HepG2 (cell line): ENCODE results near the gene SNRPD3. TPM values are rescaled to one million over a fixed set of nuclear protein-coding genes. Genes with fewer than 3 reads are reported as not detected.
A peak's percentile ranks its signal among the peaks of the same experiment; 100 is the strongest.

Source experiments
- ATAC-seq: fragments of 200-7000 bp; cut with Tn5 transposase; 3 replicates; pipeline ENCODE4 v1.9.1; 2020; ENCODE audit warnings: mild to moderate bottlenecking, moderate library complexity
- BruUV-seq: library from RNA; stranded (reverse); fragments of 400-500 nt; replicated peaks from 2 replicates; lab custom pipeline; 2021; lab: Mats Ljungman, UMichigan
- CTCF ChIA-PET: fragments of 300-600 bp; formaldehyde crosslinking; extraction: SDS; loops from one replicate; lab custom pipeline; 2021; ENCODE audit warnings: low total read pairs, inconsistent platforms, low intra/inter-chr PET ratio; lab: Yijun Ruan, JAX
- POLR2A ChIA-PET: fragments of 350-600 bp; sonication (Branson Sonifier 250); formaldehyde crosslinking; loops from one replicate; lab custom pipeline; 2020; ENCODE audit warnings: antibody characterized with exemption, inconsistent platforms; lab: Yijun Ruan, JAX
- DNase-seq: peaks from one replicate; pipeline ENCODE4 v3.0.0-alpha.2; 2015; ENCODE audit warnings: low spot score
- FAIRE-seq: peaks from 3 replicates; lab custom pipeline; 2011; peaks lifted over from hg19 to GRCh38; lab: Jason Lieb, UNC
- H2AFZ ChIP-seq: one replicate; pipeline ENCODE4 v1.6.1; 2011; ENCODE audit warnings: low read length, inconsistent platforms
- H3K27ac ChIP-seq: fragments of 300-600 bp; 3 replicates; pipeline ENCODE4 v1.8.0; 2011; ENCODE audit warnings: mixed run types, mild to moderate bottlenecking, mixed read lengths, low read length, inconsistent platforms; ENCODE audit not compliant: insufficient read depth; ENCODE audit errors: extremely low read length
- H3K27me3 ChIP-seq, 2 experiments: fragments of 200-600 bp in 1 of 2; 2 replicates in 1 of 2; 3 replicates in 1 of 2; pipeline versions ENCODE4 v1.6.0 to v1.8.0; 2011; ENCODE audit warnings: low read length in 2 of 2, mild to moderate bottlenecking in 2 of 2, moderate library complexity in 2 of 2, inconsistent platforms in 1 of 2; ENCODE audit not compliant: insufficient read depth in 2 of 2, control insufficient read depth in 1 of 2
- H3K36me3 ChIP-seq, 2 experiments: fragments of 200-600 bp in 1 of 2; replicated peaks in 1 of 2; 2 replicates in 1 of 2; 3 replicates in 1 of 2; pipeline versions ENCODE4 v1.5.1 to v1.8.0; 2011; ENCODE audit warnings: low read length in 2 of 2, inconsistent platforms in 1 of 2; ENCODE audit not compliant: insufficient read depth in 2 of 2, control insufficient read depth in 1 of 2
- H3K4me1 ChIP-seq: 2 replicates; pipeline ENCODE4 v1.5.1; 2012; ENCODE audit warnings: low read length, inconsistent platforms; ENCODE audit not compliant: insufficient read depth
- H3K4me2 ChIP-seq: 2 replicates; pipeline ENCODE4 v1.6.0; 2011; ENCODE audit warnings: low read depth, low read length, inconsistent platforms
- H3K4me3 ChIP-seq, 3 experiments: fragments of 200-600 bp in 1 of 3; sonication (generic), shearing (Covaris generic) in 1 of 3; replicated peaks in 1 of 3; 2 replicates each; pipeline ENCODE4 v1.5.1; 2011 to 2016; ENCODE audit warnings: low read length in 3 of 3, inconsistent platforms in 2 of 3, low read depth in 2 of 3, mild to moderate bottlenecking in 2 of 3, control low read depth in 1 of 3, mixed read lengths in 1 of 3; ENCODE audit not compliant: insufficient read depth in 1 of 3
- H3K79me2 ChIP-seq: one replicate; pipeline ENCODE4 v1.6.1; 2011; ENCODE audit warnings: low read length, inconsistent platforms; ENCODE audit not compliant: insufficient read depth
- H3K9ac ChIP-seq: 2 replicates; pipeline ENCODE4 v1.6.0; 2011; ENCODE audit warnings: mild to moderate bottlenecking, low read depth, low read length, inconsistent platforms; ENCODE audit not compliant: insufficient read depth
- H3K9me3 ChIP-seq: 2 replicates; pipeline ENCODE4 v1.5.1; 2012; ENCODE audit warnings: mild to moderate bottlenecking, low read length
- H4K20me1 ChIP-seq: 2 replicates; pipeline ENCODE4 v1.6.0; 2011; ENCODE audit warnings: inconsistent platforms, mild to moderate bottlenecking, low read length, moderate library complexity; ENCODE audit not compliant: insufficient read depth
- BCL6 ChIP-seq: IDR thresholded peaks from 2 replicates; pipeline ENCODE4 v1.6.1; 2016; ENCODE audit warnings: missing genetic modification reagents, missing compliant biosample characterization
- CC2D1A ChIP-seq: sonication (generic); formaldehyde crosslinking; IDR thresholded peaks from 2 replicates; pipeline ENCODE4 v1.8.1; 2023; ENCODE audit warnings: mild to moderate bottlenecking, missing genetic modification reagents
- JUNB ChIP-seq: sonication (generic); formaldehyde crosslinking; IDR thresholded peaks from 2 replicates; pipeline ENCODE4 v1.8.0; 2022; ENCODE audit warnings: missing genetic modification reagents, mild to moderate bottlenecking, borderline replicate concordance
- MAFG ChIP-seq: sonication (generic); formaldehyde crosslinking; IDR thresholded peaks from 2 replicates; pipeline ENCODE4 v1.5.1; 2020; ENCODE audit warnings: mild to moderate bottlenecking, missing genetic modification reagents
- RORA ChIP-seq: sonication (generic); formaldehyde crosslinking; IDR thresholded peaks from 2 replicates; pipeline ENCODE4 v1.5.0; 2020; ENCODE audit warnings: mild to moderate bottlenecking, missing genetic modification reagents, moderate library complexity
- SMAD1 ChIP-seq: sonication (generic); formaldehyde crosslinking; IDR thresholded peaks from 2 replicates; pipeline ENCODE4 v1.4.0; 2020; ENCODE audit warnings: missing genetic modification reagents, low read depth, mild to moderate bottlenecking, borderline replicate concordance
- ZBTB4 ChIP-seq: sonication (generic); formaldehyde crosslinking; IDR thresholded peaks from 2 replicates; pipeline ENCODE4 v1.4.0; 2020; ENCODE audit warnings: missing genetic modification reagents, mild to moderate bottlenecking, borderline replicate concordance
- ZNF235 ChIP-seq: sonication (generic); formaldehyde crosslinking; IDR thresholded peaks from 2 replicates; pipeline ENCODE4 v1.8.1; 2023; ENCODE audit warnings: mild to moderate bottlenecking, missing genetic modification reagents, borderline replicate concordance
- ZNF292 ChIP-seq: sonication (generic); formaldehyde crosslinking; IDR thresholded peaks from 2 replicates; pipeline ENCODE4 v1.8.1; 2022; ENCODE audit warnings: mild to moderate bottlenecking, low read depth, missing genetic modification reagents, borderline replicate concordance
- ZNF362 ChIP-seq: sonication (generic); formaldehyde crosslinking; IDR thresholded peaks from 2 replicates; pipeline ENCODE4 v1.4.0; 2020; ENCODE audit warnings: missing genetic modification reagents, mild to moderate bottlenecking, borderline replicate concordance
- ZNF446 ChIP-seq: sonication (generic); formaldehyde crosslinking; IDR thresholded peaks from 2 replicates; pipeline ENCODE4 v1.5.0; 2020; ENCODE audit warnings: mild to moderate bottlenecking, missing genetic modification reagents
- ZNF883 ChIP-seq: sonication (generic); formaldehyde crosslinking; IDR thresholded peaks from 2 replicates; pipeline ENCODE4 v1.5.1; 2020; ENCODE audit warnings: mild to moderate bottlenecking, missing genetic modification reagents; ENCODE audit errors: not compliant biosample characterization
- WGBS: methylation state at CpG from one replicate; pipeline ENCODE4 v1.1.6; 2017; ENCODE audit warnings: low lambda C conversion rate; 5-methylcytosine and 5-hydroxymethylcytosine counted together
- in situ Hi-C: cut with HindIII; loops from 2 replicates; pipeline ENCODE4 v1.10.0; 2017; ENCODE audit warnings: low pct_unique_long_range_greater_than_20kb; ENCODE audit not compliant: extremely low pct_ligation_motif_present
- intact Hi-C: fragments of 100-400 bp; cut with micrococcal nuclease; formaldehyde crosslinking; loops from one replicate; pipeline ENCODE4 v1.10.0; 2022; ENCODE audit not compliant: unreplicated experiment
- polyA plus RNA-seq, 8 experiments: library from polyadenylated mRNA; depleted of rRNA in 3 of 8; stranded (reverse) in 7 of 8; unstranded in 1 of 8; fragments of >200 nt; fragmentation: Illumina TruSeq in 4 of 8; extraction: Trizol in 4 of 8; gene quantifications; 2 replicates each; pipeline versions ENCODE4 v1.2.1 to v1.2.3, GENCODE V29; 2011 to 2016; ENCODE audit warnings: low read depth in 4 of 8, missing spikeins in 1 of 8, mixed read lengths in 1 of 8; ENCODE audit not compliant: insufficient read depth in 1 of 8
- total RNA-seq, 5 experiments: library from RNA; depleted of rRNA; stranded (reverse); fragments of >200 nt; fragmentation: Illumina TruSeq; extraction: Trizol; gene quantifications; 2 replicates each; pipeline ENCODE4 v1.2.3, GENCODE V29; 2016; ENCODE audit warnings: low read depth in 1 of 5
- TF ChIP-seq, protein P1 (sequence below): sonication (generic); formaldehyde crosslinking; IDR thresholded peaks from 2 replicates; pipeline ENCODE4 v1.9.0; 2021; ENCODE audit warnings: mild to moderate bottlenecking, missing genetic modification reagents

SNRPD3 gene
- total and polyA plus RNA-seq, 2 of the 13 experiments (the other 11 are each of a cell fraction or from before 2014, with no cell fraction given), result 110 to 209 TPM

DNA sequence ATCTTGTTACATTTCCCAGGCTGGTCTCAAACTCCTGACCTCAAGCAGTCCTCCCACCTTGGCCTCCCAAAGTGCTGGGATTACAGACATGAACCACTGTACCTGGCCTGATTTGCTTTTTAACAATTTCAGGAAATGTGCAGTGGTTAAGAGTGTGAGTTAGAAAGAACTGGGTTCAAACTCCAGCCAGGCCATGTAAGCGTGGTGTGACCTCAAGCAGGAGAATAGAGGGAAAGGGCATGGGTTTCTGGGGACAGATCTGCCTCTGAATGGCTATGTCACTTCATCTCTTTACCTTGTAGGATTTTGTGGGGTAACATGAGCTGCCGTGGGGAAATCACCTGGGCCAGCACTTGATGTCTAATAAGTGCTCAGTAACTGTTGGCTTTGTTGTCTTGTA is 9.3 kb downstream of the SNRPD3 start:
- in situ Hi-C loops, result no loop called here
- Histone ChIP-seq H3K36me3 (peaks cover 31 to 64% of the 10 kb centered on the region in 2 experiments), H3K27me3 (no peaks in the 10 kb centered on the region), H4K20me1 (peaks cover 17% of the 10 kb centered on the region; the same call in 1 of the 2 replicates), H3K79me2 (peaks cover 77% of the 10 kb centered on the region), H2AFZ (no peak overlapping the region), H3K4me1 (peaks cover 87% of the 10 kb centered on the region), H3K4me2 (peak overlapping the region; percentile 64), H3K9me3 (no peaks in the 10 kb centered on the region), H3K4me3 (no peak overlapping the region), H3K27ac (peak overlapping the region; percentile 74), H3K9ac (peak overlapping the region; percentile 19)
- intact Hi-C loops, result loop anchor here (2.0 kb wide), 1 partner anchor 14 kb away; no protein-coding TSS in a partner anchor
- ChIA-PET POLR2A (interaction anchor here (1.5 to 4.1 kb wide), 4 partner anchors 8 to 15 kb away, joined by 7 to 43 read pairs (median 30); partner anchors contain the start of genes GUCD1 and SNRPD3), CTCF (no interaction called here)
- DNase-seq (no peak), ATAC-seq (peak; percentile 25), FAIRE-seq (no peak)
- 76% methylated on average over 2 of the region's 2 CpGs for WGBS
- BruUV-seq, result no TSS peak
- TF ChIP-seq, protein P1, sequence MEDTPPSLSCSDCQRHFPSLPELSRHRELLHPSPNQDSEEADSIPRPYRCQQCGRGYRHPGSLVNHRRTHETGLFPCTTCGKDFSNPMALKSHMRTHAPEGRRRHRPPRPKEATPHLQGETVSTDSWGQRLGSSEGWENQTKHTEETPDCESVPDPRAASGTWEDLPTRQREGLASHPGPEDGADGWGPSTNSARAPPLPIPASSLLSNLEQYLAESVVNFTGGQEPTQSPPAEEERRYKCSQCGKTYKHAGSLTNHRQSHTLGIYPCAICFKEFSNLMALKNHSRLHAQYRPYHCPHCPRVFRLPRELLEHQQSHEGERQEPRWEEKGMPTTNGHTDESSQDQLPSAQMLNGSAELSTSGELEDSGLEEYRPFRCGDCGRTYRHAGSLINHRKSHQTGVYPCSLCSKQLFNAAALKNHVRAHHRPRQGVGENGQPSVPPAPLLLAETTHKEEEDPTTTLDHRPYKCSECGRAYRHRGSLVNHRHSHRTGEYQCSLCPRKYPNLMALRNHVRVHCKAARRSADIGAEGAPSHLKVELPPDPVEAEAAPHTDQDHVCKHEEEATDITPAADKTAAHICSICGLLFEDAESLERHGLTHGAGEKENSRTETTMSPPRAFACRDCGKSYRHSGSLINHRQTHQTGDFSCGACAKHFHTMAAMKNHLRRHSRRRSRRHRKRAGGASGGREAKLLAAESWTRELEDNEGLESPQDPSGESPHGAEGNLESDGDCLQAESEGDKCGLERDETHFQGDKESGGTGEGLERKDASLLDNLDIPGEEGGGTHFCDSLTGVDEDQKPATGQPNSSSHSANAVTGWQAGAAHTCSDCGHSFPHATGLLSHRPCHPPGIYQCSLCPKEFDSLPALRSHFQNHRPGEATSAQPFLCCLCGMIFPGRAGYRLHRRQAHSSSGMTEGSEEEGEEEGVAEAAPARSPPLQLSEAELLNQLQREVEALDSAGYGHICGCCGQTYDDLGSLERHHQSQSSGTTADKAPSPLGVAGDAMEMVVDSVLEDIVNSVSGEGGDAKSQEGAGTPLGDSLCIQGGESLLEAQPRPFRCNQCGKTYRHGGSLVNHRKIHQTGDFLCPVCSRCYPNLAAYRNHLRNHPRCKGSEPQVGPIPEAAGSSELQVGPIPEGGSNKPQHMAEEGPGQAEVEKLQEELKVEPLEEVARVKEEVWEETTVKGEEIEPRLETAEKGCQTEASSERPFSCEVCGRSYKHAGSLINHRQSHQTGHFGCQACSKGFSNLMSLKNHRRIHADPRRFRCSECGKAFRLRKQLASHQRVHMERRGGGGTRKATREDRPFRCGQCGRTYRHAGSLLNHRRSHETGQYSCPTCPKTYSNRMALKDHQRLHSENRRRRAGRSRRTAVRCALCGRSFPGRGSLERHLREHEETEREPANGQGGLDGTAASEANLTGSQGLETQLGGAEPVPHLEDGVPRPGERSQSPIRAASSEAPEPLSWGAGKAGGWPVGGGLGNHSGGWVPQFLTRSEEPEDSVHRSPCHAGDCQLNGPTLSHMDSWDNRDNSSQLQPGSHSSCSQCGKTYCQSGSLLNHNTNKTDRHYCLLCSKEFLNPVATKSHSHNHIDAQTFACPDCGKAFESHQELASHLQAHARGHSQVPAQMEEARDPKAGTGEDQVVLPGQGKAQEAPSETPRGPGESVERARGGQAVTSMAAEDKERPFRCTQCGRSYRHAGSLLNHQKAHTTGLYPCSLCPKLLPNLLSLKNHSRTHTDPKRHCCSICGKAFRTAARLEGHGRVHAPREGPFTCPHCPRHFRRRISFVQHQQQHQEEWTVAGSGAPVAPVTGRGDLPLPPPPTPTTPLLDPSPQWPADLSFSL (CRISPR knock-in tag), result no peak
- TF ChIP-seq ZNF883 (CRISPR knock-in tag) (no peak), RORA (CRISPR knock-in tag) (no peak), CC2D1A (CRISPR knock-in tag) (no peak), JUNB (CRISPR knock-in tag) (no peak), ZBTB4 (CRISPR knock-in tag) (no peak), BCL6 (peak; percentile 47; the same call in 1 of the 2 replicates), ZNF292 (CRISPR knock-in tag) (0 out of 2 replicates have a peak, but pooled peaks have one; percentile 4), SMAD1 (CRISPR knock-in tag) (no peak), ZNF446 (CRISPR knock-in tag) (no peak), ZNF235 (CRISPR knock-in tag) (no peak), MAFG (CRISPR knock-in tag) (no peak), ZNF362 (CRISPR knock-in tag) (peak; percentile 43; the same call in 1 of the 2 replicates)
